Spleen (tissue), 11 donors: ENCODE data around the gene CALN1. TPM values are rescaled to one million over a fixed set of nuclear protein-coding genes. Genes with fewer than 3 reads are reported as not detected.
"Not testable (repeated sequence)": the region's sequence is repeated elsewhere in the genome, so short reads cannot be mapped to it uniquely, and the experiment has no call there.

Experiments used
- DNase-seq: peaks from one replicate; pipeline ENCODE4 v3.0.0-alpha.2; 2020
- H3K27ac ChIP-seq, 8 donors: fragments of 200-600 bp; sonication (generic) in 7 of 8; 1 replicate in 4 of 8; 2 replicates in 4 of 8; pipeline versions ENCODE4 v1.5.0 to v1.8.0; 2016 to 2021; ENCODE audit warnings: inconsistent platforms in 4 of 8, mild to moderate bottlenecking in 4 of 8, moderate library complexity in 1 of 8
- H3K27me3 ChIP-seq, 7 donors: fragments of 200-600 bp; sonication (generic) in 6 of 7; replicated peaks in 1 of 7; 1 replicate in 4 of 7; 2 replicates in 3 of 7; pipeline versions ENCODE4 v1.5.0 to v1.8.0; 2016 to 2021; ENCODE audit warnings: inconsistent platforms in 3 of 7, mild to moderate bottlenecking in 1 of 7
- H3K36me3 ChIP-seq, 6 donors: fragments of 200-600 bp; sonication (generic) in 5 of 6; 1 replicate in 4 of 6; 2 replicates in 2 of 6; pipeline versions ENCODE4 v1.5.0 to v1.8.0; 2016 to 2021; ENCODE audit warnings: inconsistent platforms in 2 of 6
- H3K4me1 ChIP-seq, 6 donors: fragments of 200-600 bp; sonication (generic) in 5 of 6; 1 replicate in 3 of 6; 2 replicates in 3 of 6; pipeline versions ENCODE4 v1.5.0 to v1.8.0; 2016 to 2021; ENCODE audit warnings: inconsistent platforms in 3 of 6
- H3K4me3 ChIP-seq, 8 donors: fragments of 200-600 bp; sonication (generic) in 7 of 8; 1 replicate in 4 of 8; 2 replicates in 4 of 8; pipeline versions ENCODE4 v1.5.0 to v1.8.0; 2016 to 2021; ENCODE audit warnings: inconsistent platforms in 4 of 8, mild to moderate bottlenecking in 4 of 8, moderate library complexity in 2 of 8
- H3K9me3 ChIP-seq, 8 donors: fragments of 200-600 bp; sonication (generic) in 7 of 8; 1 replicate in 4 of 8; 2 replicates in 4 of 8; pipeline versions ENCODE4 v1.5.0 to v1.8.0; 2016 to 2021; ENCODE audit warnings: inconsistent platforms in 4 of 8
- POLR2A ChIP-seq, 3 donors: fragments of 450-650 bp; IDR thresholded peaks; one replicate each; pipeline ENCODE4 v1.5.1; 2017; ENCODE audit warnings: antibody characterized with exemption in 3 of 3, mild to moderate bottlenecking in 1 of 3
- POLR2AphosphoS5 ChIP-seq, 3 donors: sonication (generic); formaldehyde crosslinking; IDR thresholded peaks; one replicate each; pipeline ENCODE4 v1.5.1; 2017; ENCODE audit warnings: antibody characterized with exemption in 3 of 3
- WGBS, 5 donors: extraction: QIAGEN DNeasy Blood & Tissue Kit in 3 of 5; methylation state at CpG; one replicate each; pipeline versions ENCODE4 v1.1.5 to v1.1.7; 2013 to 2018; 5-methylcytosine and 5-hydroxymethylcytosine counted together
- intact Hi-C: fragments of 100-400 bp; cut with DNase I; formaldehyde crosslinking; loops from one replicate; pipeline ENCODE4 v1.15.0; 2023; ENCODE audit warnings: low total_unique reads
- polyA plus RNA-seq, 3 donors: library from polyadenylated mRNA; stranded (reverse); fragments of 200-250 nt; gene quantifications; one replicate each; pipeline ENCODE4 v1.2.1, GENCODE V29; 2013
- total RNA-seq, 7 donors: library from RNA; depleted of rRNA in 3 of 7; stranded (reverse); fragments of >200 nt in 3 of 7; fragmentation: NEBNext Ultra II Directional in 4 of 7; extraction: Animal tissue kit (Norgen Biotek cat#: 25700) in 4 of 7; gene quantifications; one replicate each; pipeline versions ENCODE4 v1.1.0 to v1.2.1, GENCODE V29; 2016 to 2021
- TF ChIP-seq, protein P1 (sequence below), 11 experiments: fragments of 200-600 bp in 7 of 11; fragments of 450-650 bp in 4 of 11; sonication (generic) in 4 of 11; IDR thresholded peaks in 8 of 11; conservative IDR thresholded peaks in 3 of 11; 1 replicate in 7 of 11; 2 replicates in 4 of 11; pipeline versions ENCODE4 v1.4.0 to v1.8.0; 2016 to 2021; ENCODE audit warnings: antibody characterized with exemption in 11 of 11, inconsistent platforms in 4 of 11, mild to moderate bottlenecking in 1 of 11
- donor health status: healthy with polysubstance abuse.
- donor health status: DM: no; HTN: no; CAD: no; lungs with moderate emphysema.
- donor health status: DM: no; HTN: no; CAD: no.
- donor health status: Bipolar disorder and iron deficiency.
- donor health status: healthy.
- donor health status: DM: no; HTN: no; CAD: no.
- donor health status: DM: yes; HTN: yes; CAD: no.

The CALN1 gene
- total and polyA plus RNA-seq, 10 donors: under 0.01 to 0.19 (median 0.03) TPM; not detected in 7

DNA sequence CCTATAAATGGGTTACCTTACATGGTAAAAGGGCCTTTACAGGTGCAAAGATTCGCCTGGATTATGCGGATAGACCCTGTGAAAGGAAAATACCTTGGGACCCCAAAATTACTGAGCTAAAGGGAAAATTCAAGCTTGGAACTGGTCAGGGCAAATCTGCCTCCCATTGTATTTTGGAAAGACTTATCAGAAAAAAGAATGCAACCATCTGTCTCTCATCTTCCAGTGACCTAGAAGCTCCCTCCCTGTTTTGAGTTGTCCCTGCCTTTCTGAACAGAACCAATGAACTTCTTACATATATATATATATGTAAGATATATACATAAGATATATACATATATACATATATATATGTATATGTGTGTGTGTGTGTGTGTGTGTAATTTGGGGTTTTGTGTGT is 583.8 kb downstream of the CALN1 start:
- intact Hi-C loops: no loop called here
- no peaks in the 10 kb centered on the region for H3K27me3 ChIP-seq
- no peak for TF ChIP-seq POLR2A (IDR thresholded peaks at IDR 0.05)
- TF ChIP-seq POLR2AphosphoS5 (IDR thresholded peaks at IDR 0.05): no peak
- TF ChIP-seq, protein P1, sequence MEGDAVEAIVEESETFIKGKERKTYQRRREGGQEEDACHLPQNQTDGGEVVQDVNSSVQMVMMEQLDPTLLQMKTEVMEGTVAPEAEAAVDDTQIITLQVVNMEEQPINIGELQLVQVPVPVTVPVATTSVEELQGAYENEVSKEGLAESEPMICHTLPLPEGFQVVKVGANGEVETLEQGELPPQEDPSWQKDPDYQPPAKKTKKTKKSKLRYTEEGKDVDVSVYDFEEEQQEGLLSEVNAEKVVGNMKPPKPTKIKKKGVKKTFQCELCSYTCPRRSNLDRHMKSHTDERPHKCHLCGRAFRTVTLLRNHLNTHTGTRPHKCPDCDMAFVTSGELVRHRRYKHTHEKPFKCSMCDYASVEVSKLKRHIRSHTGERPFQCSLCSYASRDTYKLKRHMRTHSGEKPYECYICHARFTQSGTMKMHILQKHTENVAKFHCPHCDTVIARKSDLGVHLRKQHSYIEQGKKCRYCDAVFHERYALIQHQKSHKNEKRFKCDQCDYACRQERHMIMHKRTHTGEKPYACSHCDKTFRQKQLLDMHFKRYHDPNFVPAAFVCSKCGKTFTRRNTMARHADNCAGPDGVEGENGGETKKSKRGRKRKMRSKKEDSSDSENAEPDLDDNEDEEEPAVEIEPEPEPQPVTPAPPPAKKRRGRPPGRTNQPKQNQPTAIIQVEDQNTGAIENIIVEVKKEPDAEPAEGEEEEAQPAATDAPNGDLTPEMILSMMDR (IDR thresholded peaks at IDR 0.05 in 8 of 11, conservative IDR thresholded peaks at IDR 0.05 in 3 of 11): no peak
- H3K4me1 ChIP-seq: no peaks in the 10 kb centered on the region
- DNase-seq: no peak
- WGBS, 5 donors: 87 to 90% (median 87%) methylated on average over 2 of the region's 2 CpGs
- peaks cover 0 to 17% (median 0%) of the 10 kb centered on the region in 8 donors for H3K9me3 ChIP-seq
- H3K4me3 ChIP-seq: no peak overlapping the region
- H3K27ac ChIP-seq: no peak overlapping the region
- H3K36me3 ChIP-seq: no peaks in the 10 kb centered on the region

DNA sequence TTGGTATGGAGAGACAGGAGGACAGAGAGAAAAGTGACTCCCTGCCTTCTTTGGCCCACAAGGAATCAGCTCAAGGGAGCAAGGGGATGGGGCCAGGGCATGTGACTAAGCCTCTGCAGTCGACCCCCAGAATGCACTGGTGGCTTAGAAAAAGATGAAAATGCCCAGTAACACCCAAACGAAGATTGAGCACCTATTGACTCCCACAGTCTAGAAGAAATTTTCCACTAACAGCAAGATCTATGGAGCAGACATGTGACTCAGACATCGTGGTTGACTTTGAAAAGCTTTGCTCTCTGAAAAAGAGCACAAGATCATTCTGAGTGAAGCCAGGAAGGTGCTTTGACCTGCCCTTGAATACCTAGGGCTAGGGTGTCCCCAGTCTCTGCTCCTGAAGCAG is 586.0 kb downstream of the CALN1 start:
- H3K4me1 ChIP-seq: no peaks in the 10 kb centered on the region
- H3K36me3 ChIP-seq: no peaks in the 10 kb centered on the region
- DNase-seq: no peak
- H3K9me3 ChIP-seq: peaks cover 0 to 20% (median 0%) of the 10 kb centered on the region in 8 donors
- no peaks in the 10 kb centered on the region for H3K27me3 ChIP-seq
- no peak for TF ChIP-seq POLR2AphosphoS5 (IDR thresholded peaks at IDR 0.05)
- no peak for TF ChIP-seq POLR2A (IDR thresholded peaks at IDR 0.05)
- TF ChIP-seq, protein P1 (IDR thresholded peaks at IDR 0.05 in 8 of 11, conservative IDR thresholded peaks at IDR 0.05 in 3 of 11): no peak
- 47 to 67% (median 60%) methylated on average over 3 of the region's 3 CpGs for WGBS, 5 donors
- no peak overlapping the region for H3K4me3 ChIP-seq
- H3K27ac ChIP-seq: no peak overlapping the region
- intact Hi-C loops: no loop called here

DNA sequence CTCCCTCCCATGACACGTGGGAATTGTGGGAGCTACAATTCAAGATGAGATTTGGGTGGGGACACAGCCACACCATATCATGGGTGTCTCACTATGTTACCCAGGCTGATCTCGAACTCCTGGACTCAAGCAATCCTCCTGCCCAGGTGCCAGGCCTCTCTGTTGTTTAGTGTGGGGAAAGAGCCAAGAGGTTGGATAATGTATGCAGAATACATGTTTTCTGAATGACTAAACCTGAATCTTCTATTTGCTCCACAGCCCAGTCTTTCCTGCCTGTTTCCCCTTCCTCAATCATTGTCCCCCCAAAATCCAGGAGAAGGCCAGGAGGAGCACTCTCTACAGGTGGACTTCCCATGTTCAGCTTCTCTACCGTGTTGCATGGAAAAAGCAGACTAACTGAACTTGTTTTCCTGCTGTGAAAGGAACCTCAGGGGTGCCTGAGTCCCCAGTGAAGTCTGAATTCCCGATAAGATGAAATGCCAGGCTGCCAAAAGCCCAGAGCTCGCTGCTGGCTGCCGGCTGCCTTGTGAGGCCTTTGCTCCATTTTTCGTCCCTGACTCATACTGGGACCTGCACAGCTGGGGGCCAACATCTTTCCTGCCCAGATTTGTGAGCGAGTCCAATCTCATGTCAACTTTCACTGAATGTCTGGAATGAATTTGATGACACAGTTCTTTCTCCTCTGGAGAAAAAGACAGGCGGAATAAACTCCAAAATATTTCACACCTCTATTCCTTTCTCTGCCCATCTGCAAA is 588.0 kb downstream of the CALN1 start:
- Histone ChIP-seq H3K27ac (no peak overlapping the region), H3K4me1 (no peaks in the 10 kb centered on the region), H3K9me3 (peaks cover 0 to 25% (median under 1%) of the 10 kb centered on the region in 8 donors), H3K27me3 (no peaks in the 10 kb centered on the region), H3K4me3 (no peak overlapping the region), H3K36me3 (no peaks in the 10 kb centered on the region)
- WGBS, 5 donors: 79 to 88% (median 84%) methylated on average over 9 of the region's 9 CpGs
- intact Hi-C loops: no loop called here
- DNase-seq: no peak
- no peak for TF ChIP-seq POLR2AphosphoS5 (IDR thresholded peaks at IDR 0.05)
- TF ChIP-seq, protein P1 (IDR thresholded peaks at IDR 0.05 in 8 of 11, conservative IDR thresholded peaks at IDR 0.05 in 3 of 11): no peak
- TF ChIP-seq POLR2A (IDR thresholded peaks at IDR 0.05): no peak

DNA sequence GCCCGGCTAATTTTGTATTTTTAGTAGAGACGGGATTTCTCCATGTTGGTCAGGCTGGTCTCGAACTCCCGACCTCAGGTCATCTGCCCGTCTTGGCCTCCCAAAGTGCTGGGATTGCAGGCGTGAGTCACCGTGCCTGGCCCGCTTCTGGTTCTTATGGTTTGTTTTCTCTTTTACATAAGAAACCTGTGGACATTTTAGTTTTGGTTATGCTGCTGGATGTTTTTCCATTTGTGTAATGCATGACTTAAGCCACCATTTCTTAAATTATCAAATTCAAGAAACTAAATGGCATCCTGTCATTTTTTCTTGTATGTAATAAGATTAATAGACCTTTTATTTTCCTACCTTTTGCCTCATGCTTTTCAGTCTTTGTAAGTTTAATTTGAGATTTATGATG is 589.7 kb downstream of the CALN1 start:
- intact Hi-C loops, H3K4me3 ChIP-seq, H3K4me1 ChIP-seq, DNase-seq, H3K27me3 ChIP-seq, H3K27ac ChIP-seq, H3K36me3 ChIP-seq: not testable (repeated sequence)
- peaks cover 0 to 29% (median 3%) of the 10 kb centered on the region in 8 donors for H3K9me3 ChIP-seq
- WGBS, 5 donors: 92 to 97% (median 93%) methylated on average over 8 of the region's 8 CpGs
